ENCODE results near the gene GRK5.
"Not testable (repeated sequence)": the region's sequence is repeated elsewhere in the genome, so short reads cannot be mapped to it uniquely, and the experiment has no call there.

GRK5 gene

GRCh38 chr10:119207366-119207666 lies at the start of gene GRK5:
GRK5 (plus strand) TSS chr10:119207571; CDS start chr10:119207918, 347 bp downstream.
- DNase-seq: peak; percentile 98

- peak; percentile 38 for DNase-seq
These were observed 48.0 kb upstream of the GRK5 start for GRCh38 chr10:119159332-119159731.

GRCh38 chr10:119161680-119162451 lies 45.5 kb upstream of the GRK5 start:
- DNase-seq: no peak

- no peak for DNase-seq
These were observed 44.8 kb upstream of the GRK5 start for GRCh38 chr10:119162452-119163092.

GRCh38 chr10:119165171-119166117 lies 41.9 kb upstream of the GRK5 start, which contains the start of gene SFXN4:
SFXN4 (minus strand) TSS chr10:119165714; CDS start chr10:119165647, 67 bp downstream.
- DNase-seq: peak; percentile 93

- no peak for DNase-seq
These were observed 41.3 kb upstream of the GRK5 start for GRCh38 chr10:119166118-119166500.

GRCh38 chr10:119166564-119166963 lies 40.8 kb upstream of the GRK5 start:
- peak; percentile 14 for DNase-seq

GRCh38 chr10:119167041-119167440 lies 40.3 kb upstream of the GRK5 start:
- no peak for DNase-seq

GRCh38 chr10:119174109-119174508 lies 33.3 kb upstream of the GRK5 start:
- no peak for DNase-seq

- no peak for DNase-seq
These were observed 31.2 kb upstream of the GRK5 start for GRCh38 chr10:119176166-119176565.

GRCh38 chr10:119177708-119178371 lies 29.5 kb upstream of the GRK5 start:
- peak; percentile 75 for DNase-seq

GRCh38 chr10:119178372-119179119 lies 28.8 kb upstream of the GRK5 start, which contains the start of gene PRDX3:
PRDX3 (minus strand) TSS chr10:119178812; CDS start chr10:119178790, 22 bp downstream.
- peak; percentile 97 for DNase-seq

- not testable (repeated sequence) for DNase-seq
These were observed 26.4 kb upstream of the GRK5 start for GRCh38 chr10:119180850-119181400.

GRCh38 chr10:119183664-119184412 lies 23.5 kb upstream of the GRK5 start:
- no peak for DNase-seq

- no peak for DNase-seq
These were observed 17.5 kb upstream of the GRK5 start for GRCh38 chr10:119189811-119190282.

GRCh38 chr10:119190353-119190752 lies 17.0 kb upstream of the GRK5 start:
- no peak for DNase-seq

- DNase-seq: no peak
These were observed 16.2 kb upstream of the GRK5 start for GRCh38 chr10:119190954-119191785.

GRCh38 chr10:119191881-119192280 lies 15.5 kb upstream of the GRK5 start:
- DNase-seq: no peak

GRCh38 chr10:119197921-119198320 lies 9.4 kb upstream of the GRK5 start:
- DNase-seq: no peak

- DNase-seq: peak; percentile 64
These were observed 8.9 kb upstream of the GRK5 start for GRCh38 chr10:119198438-119198837.
